GM12801 (cell line): ENCODE results near the gene BTF3L4.

ENCODE experiments used
- TF ChIP-seq, protein P1 (sequence below): IDR thresholded peaks from one replicate; pipeline ENCODE4 v1.5.1; 2011; ENCODE audit warnings: control low read depth; ENCODE audit not compliant: insufficient read length; ENCODE audit errors: extremely low read depth

BTF3L4 gene

DNA sequence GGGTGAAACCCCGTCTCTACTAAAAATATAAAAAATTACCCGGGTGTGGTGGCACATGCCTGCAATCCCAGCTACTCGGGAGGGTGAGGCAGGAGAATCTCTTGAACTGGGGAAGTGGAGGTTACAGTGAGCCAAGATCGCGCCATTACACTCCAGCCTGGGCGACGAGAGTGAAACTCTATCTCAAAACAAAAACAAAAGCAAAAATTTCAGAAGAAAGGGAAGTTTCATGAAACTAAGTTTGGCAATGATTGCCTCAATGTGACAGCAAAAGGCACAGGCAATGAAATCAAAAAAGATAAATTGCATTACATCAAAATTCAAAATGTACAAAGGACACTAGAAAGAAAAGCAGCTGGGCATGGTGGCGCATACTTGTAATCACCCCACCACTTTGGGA is 40.1 kb downstream of the BTF3L4 start:
- TF ChIP-seq, protein P1, sequence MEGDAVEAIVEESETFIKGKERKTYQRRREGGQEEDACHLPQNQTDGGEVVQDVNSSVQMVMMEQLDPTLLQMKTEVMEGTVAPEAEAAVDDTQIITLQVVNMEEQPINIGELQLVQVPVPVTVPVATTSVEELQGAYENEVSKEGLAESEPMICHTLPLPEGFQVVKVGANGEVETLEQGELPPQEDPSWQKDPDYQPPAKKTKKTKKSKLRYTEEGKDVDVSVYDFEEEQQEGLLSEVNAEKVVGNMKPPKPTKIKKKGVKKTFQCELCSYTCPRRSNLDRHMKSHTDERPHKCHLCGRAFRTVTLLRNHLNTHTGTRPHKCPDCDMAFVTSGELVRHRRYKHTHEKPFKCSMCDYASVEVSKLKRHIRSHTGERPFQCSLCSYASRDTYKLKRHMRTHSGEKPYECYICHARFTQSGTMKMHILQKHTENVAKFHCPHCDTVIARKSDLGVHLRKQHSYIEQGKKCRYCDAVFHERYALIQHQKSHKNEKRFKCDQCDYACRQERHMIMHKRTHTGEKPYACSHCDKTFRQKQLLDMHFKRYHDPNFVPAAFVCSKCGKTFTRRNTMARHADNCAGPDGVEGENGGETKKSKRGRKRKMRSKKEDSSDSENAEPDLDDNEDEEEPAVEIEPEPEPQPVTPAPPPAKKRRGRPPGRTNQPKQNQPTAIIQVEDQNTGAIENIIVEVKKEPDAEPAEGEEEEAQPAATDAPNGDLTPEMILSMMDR: no peak

DNA sequence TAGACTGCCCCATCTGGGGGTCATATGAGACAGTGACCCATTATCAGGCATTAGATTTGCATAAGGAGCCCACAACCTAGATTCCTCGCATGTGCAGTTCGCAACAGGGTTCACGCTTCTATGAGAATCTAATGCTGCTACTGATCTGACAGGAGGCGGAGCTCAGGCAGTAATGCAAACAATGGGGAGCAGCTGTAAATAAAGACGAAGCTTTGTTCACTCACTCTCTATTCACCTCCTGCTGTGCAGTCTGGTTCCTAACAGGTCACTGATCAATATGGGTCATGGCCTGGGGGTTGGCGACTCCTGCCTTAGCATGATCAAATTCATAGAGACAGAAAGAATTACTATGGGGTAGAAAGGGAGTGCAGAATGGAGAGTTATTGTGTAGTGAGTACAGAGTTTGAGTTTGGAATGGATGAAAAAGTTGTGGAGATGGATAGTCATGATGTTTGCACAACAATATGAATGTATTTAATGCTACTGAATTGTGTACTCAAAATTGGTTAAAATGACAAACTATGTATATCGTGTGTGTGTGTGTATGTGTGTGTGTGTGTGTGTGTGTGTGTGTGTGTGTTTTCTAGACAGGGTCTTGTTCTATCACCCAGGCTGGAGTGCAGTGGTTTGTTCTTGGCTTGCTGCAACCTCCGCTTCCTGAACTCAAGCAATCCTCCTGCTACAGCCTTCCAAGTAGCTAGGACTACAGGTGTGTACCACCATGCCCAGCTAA is 42.2 kb downstream of the BTF3L4 start:
- TF ChIP-seq, protein P1: no peak

DNA sequence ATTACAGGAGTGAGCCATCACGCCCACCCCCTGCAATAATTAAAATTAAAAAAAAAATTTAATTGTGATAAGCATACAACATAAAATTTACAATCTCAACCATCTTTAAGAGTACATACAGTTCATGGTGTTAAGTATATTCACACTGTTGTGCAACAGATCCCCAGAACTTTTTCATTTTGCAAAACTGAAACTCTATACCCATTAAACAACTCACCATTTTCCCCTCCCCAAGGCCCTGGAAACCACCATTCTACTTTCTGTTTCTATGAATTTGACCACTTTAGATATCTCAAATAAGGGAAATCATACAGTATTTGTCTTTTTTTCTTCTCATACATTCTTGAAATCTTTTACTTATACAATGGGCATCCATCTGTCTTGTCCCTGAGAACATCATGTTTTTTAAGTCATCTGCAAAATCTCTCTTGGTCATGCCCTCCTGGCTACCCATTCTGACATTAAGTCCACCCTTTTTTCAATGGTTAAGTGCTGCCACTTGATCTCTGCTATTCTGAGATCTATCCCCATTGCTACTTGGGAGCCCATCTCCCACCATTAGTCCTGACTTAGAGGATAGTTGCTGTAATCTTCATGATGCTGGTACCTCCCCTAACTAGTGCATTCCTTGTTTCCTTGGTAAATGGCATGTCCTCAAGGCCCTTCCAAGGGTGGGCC is 46.4 kb downstream of the BTF3L4 start:
- TF ChIP-seq, protein P1: no peak

DNA sequence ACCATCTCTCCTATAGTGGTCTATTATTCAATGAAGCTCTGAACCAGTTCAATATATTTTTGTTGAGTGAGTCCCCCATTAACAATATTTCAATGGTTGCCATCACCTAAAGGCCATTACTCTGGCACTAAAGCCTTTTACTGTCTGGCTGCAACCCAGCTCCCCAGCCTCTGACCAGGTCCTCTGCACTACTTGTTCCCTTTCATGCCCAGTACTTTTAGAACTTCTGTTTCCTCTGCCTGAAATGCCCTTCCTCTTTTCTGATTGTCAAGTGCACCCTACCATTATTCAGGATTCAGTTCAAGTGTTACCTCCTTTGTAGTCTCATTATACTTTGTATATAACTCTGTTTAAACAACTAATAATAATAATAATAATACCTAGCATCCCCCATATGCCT is 55.4 kb downstream of the BTF3L4 start:
- TF ChIP-seq, protein P1: no peak

DNA sequence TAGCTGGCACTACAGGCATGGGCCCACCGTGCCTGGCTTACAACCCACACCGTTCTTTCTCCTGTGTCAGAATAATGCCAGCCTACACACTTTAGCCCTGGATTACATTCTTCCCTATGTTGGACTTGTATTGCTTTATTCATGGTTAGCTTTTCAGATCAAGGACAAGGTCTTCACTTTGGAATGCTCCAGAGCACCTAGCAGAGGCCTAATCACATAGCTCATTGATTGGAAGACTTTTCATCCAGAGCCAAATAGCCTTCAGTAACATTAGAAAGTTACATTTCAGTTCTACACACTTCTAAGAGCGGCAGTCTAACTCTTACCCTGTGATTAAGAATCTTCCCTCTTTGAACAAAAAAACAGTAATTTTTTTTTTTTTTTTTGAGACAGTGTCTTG is 56.4 kb downstream of the BTF3L4 start:
- TF ChIP-seq, protein P1: no peak

DNA sequence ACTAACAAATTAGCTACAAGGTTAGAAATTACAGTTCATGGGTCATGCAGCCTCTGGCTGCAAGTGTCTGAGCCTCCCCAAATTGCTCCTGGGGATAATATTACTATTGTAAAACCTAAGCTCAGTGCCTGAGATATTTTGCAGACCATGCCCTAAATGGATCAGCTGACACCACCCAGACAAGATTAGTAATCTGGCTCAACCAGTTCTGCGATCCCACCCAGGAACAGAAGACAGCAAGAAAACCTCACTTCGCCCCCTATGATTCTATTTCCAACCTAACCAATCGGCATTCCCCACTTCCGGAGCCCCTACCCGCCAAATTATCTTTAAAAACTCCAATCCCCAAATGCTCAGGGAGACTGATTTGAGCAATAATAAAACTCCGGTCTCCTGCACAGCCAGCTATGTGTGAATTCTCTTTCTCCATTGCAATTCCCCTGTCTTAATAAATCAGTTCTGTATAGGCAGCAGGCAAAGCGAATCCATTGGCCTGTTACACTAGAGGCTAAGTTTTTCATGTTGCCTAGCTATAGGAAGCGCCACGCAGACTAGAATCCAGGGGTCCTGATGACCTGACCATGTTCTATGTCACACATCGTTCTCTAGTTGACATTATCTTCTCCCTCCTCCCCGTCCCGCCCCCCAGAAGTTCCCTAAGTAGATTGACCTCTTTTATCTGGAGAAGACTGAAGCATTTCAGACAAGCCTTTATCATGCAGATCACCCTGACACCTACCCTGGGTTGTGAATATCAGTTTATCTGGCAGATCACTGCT is 63.4 kb downstream of the BTF3L4 start:
- TF ChIP-seq, protein P1: no peak

DNA sequence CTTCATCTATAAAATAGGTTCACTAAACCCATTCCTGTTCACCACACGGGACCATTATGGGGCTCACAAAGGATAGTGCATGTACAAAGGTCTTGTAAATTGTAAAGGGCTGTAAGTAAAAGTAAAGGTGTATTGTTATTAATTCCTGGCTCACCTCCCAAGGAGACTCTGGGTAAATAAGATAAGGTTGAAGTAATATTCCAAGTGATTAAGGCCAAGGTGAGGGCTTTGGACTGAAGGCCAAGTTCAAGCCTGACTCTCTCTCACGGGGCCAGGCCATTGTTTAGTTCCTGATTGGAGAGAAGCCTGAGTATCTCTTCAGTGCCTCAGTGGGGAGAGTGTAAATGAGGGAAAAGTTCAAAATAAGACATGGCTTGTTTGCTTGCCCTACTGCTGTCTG is 66.3 kb downstream of the BTF3L4 start:
- TF ChIP-seq, protein P1: no peak
